HAP-1 (cell line): ENCODE measurements around the gene SPRING1.

Experiments used
- DNase-seq, 2 experiments: peaks; one replicate each; pipeline ENCODE4 v3.0.0-alpha.2; 2016 to 2020; ENCODE audit warnings: low spot score in 2 of 2
- H3K27me3 ChIP-seq: fragments of 250-450 bp; sonication (Bioruptor Pico); 2 replicates; pipeline ENCODE4 v1.5.1; 2020; ENCODE audit warnings: low read depth, mild to moderate bottlenecking, moderate library complexity
- H3K36me3 ChIP-seq: fragments of 250-450 bp; sonication (Bioruptor Pico); replicated peaks from 2 replicates; pipeline ENCODE4 v1.5.1; 2020; ENCODE audit warnings: mild to moderate bottlenecking
- H3K4me1 ChIP-seq: fragments of 250-450 bp; sonication (Bioruptor Pico); 2 replicates; pipeline ENCODE4 v1.5.1; 2020; ENCODE audit warnings: mild to moderate bottlenecking
- H3K4me3 ChIP-seq: fragments of 250-450 bp; sonication (Bioruptor Pico); 2 replicates; pipeline ENCODE4 v1.5.1; 2020; ENCODE audit warnings: mild to moderate bottlenecking, moderate library complexity
- H3K9me3 ChIP-seq: fragments of 250-450 bp; sonication (Bioruptor Pico); 2 replicates; pipeline ENCODE4 v1.5.1; 2020; ENCODE audit warnings: mild to moderate bottlenecking, moderate library complexity
- in situ Hi-C: fragments of 300-500 bp; cut with MboI; formaldehyde crosslinking; loops from 3 replicates; pipeline ENCODE4 v1.14.3; 2020; ENCODE audit warnings: low sequenced_read_pairs, inconsistent platforms, mixed read lengths

The SPRING1 gene

DNA sequence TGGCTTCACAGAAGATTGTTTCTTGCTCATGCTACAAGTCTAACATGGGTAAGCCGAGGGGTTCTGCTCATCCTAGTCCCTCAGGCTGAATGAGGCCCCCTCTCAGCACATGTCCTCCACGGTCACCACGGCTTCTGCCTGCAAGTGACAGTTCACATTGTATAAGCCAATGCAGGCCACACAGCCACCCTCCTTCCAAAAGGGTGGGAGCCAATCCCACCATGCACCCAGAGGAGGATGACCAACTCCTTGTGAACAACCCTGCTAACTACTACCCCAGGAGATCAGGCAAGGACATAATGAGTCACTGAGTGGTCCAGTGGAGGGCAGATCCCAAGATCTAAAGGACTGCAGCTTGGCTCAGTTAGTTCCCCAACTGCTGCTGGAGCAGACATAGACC lies 6.1 kb downstream of the SPRING1 start:
- H3K36me3 ChIP-seq = peaks cover 18% of the 10 kb centered on the region
- no peaks in the 10 kb centered on the region for H3K9me3 ChIP-seq
- H3K4me3 ChIP-seq = no peak overlapping the region
- in situ Hi-C loops = no loop called here
- H3K27me3 ChIP-seq = no peaks in the 10 kb centered on the region
- DNase-seq = no peak
- no peaks in the 10 kb centered on the region for H3K4me1 ChIP-seq

DNA sequence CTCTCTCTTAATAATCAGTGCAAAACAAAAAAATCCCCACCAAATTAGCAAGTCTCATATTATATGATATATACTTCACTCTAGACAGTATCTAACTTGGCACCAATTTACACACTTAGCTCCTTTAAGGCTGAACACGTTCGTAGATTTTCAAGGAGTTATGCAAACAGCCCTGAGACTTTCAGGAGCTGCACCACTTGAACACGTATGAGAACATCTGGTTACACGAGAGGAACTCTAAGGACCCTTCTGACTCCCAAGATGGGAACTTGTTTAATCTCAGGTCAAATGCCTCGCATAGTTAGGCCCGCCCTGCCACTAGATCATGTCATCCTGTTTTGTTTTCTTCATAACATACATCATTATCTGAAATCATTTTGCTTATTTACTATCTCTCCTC lies 10.0 kb downstream of the SPRING1 start:
- DNase-seq = no peak
- Histone ChIP-seq H3K9me3 (no peaks in the 10 kb centered on the region), H3K4me3 (no peak overlapping the region), H3K36me3 (peaks cover 5% of the 10 kb centered on the region), H3K27me3 (no peaks in the 10 kb centered on the region), H3K4me1 (no peaks in the 10 kb centered on the region)
- in situ Hi-C loops = no loop called here

DNA sequence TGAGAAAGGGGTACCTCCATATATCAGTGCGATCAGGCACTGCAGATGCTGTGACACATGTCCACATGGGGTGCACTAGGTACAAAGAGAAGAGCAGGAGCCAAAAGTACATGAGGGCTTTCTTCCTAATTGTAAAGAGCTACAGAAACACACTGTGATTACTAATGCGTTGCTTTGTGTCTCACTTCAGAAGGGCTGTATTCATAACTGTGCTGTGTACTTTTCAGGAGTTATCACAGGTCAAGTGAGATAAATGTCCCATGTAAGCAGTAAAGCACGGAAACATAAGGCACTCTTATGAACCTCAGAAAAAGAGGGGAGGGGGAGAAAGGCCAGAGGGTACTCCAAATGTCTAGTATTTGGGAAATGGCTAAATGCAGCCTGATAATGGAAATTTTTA lies 10.6 kb downstream of the SPRING1 start:
- Histone ChIP-seq H3K27me3 (no peaks in the 10 kb centered on the region), H3K36me3 (peaks cover 3% of the 10 kb centered on the region; the same call in 1 of the 2 replicates), H3K9me3 (no peaks in the 10 kb centered on the region), H3K4me1 (no peaks in the 10 kb centered on the region), H3K4me3 (no peak overlapping the region)
- in situ Hi-C loops = no loop called here
- no peak for DNase-seq

DNA sequence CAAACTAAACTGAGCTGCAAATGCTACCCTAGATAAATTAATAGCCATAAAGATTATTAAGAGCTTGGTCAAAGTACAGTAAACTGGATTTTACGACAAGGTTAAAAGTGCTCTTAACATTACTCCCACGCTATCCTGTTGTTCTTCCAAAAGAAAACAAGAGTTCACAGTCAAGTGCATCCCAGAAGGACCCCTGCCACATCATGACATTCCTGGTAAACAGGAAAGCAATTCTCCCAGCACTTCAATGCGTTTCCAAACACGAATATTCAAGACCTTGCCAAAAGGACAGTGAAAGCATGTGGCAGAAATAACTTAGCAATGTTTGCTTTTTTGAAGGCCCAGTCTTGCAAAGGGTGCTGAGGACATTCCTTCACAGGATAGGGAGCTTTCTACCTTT lies 11.2 kb downstream of the SPRING1 start:
- DNase-seq = no peak
- H3K36me3 ChIP-seq = peaks cover 3% of the 10 kb centered on the region; the same call in 1 of the 2 replicates
- H3K27me3 ChIP-seq = no peaks in the 10 kb centered on the region
- in situ Hi-C loops = no loop called here
- H3K4me1 ChIP-seq = no peaks in the 10 kb centered on the region
- H3K9me3 ChIP-seq = no peaks in the 10 kb centered on the region
- no peak overlapping the region for H3K4me3 ChIP-seq

DNA sequence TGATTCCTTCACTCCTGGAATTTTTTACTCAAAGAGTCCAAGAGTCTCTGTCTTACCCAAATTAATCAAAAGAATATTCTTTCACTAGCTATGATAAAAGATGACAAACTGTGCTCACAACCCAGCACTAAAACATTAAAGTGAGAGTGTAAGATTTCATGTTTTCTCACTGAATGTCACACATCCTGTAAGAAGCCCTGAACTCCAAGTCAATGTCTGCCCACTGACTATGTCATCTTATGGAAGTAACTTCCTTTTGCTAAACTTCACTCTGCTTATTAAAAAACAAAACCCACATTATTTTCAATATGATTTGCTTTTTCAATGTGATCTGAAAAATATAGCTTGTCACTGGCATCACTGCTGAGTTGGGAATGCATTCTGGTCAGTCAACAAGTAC lies 15.6 kb downstream of the SPRING1 start:
- H3K4me1 ChIP-seq = peaks cover 30% of the 10 kb centered on the region
- no peaks in the 10 kb centered on the region for H3K27me3 ChIP-seq
- peaks cover 5% of the 10 kb centered on the region; the same call in 1 of the 2 replicates for H3K36me3 ChIP-seq
- H3K4me3 ChIP-seq = no peak overlapping the region
- H3K9me3 ChIP-seq = no peaks in the 10 kb centered on the region
- DNase-seq = no peak
- in situ Hi-C loops = no loop called here

DNA sequence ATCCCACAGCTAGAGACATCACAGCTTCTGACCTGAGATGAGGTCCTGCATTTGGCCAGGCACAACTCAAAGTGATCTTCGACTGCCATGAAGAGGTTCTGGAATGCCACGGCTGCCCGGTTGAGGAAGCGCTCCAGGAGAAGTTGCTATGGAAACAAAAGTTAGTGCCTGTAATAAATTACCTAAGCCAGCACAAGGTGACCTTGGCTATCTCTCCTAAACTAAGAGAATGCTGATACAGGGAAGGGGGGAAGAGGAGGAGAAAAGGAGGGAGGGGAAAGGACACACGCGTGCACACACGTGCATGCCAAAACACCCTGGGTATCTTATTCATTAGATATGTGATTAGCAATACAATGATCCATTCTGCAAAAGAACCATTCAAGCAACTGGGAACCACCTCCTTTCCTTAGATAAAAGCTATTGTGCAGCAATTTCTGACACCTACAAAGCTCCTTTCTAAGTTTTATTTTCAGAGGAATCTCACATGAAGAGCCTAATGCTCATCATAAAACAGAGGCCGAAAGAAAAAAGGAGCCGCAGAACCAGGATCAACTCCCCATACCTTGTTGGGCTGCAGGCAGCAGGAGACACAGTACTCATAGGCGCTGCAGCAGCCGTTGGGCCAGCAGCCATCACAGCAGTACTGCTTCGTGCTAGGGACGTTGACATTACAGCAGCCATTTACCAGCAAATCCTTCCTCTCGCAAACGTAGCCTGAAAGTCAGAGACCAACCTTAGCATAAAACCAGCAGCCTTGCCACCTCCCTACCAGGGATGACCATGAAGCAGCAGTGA lies 17.9 kb downstream of the SPRING1 start:
- H3K4me1 ChIP-seq = peaks cover 30% of the 10 kb centered on the region
- H3K27me3 ChIP-seq = no peaks in the 10 kb centered on the region
- no peak overlapping the region for H3K4me3 ChIP-seq
- DNase-seq = peak; percentile 60 to 78
- in situ Hi-C loops = no loop called here
- H3K9me3 ChIP-seq = no peaks in the 10 kb centered on the region
- H3K36me3 ChIP-seq = peaks cover 21% of the 10 kb centered on the region

DNA sequence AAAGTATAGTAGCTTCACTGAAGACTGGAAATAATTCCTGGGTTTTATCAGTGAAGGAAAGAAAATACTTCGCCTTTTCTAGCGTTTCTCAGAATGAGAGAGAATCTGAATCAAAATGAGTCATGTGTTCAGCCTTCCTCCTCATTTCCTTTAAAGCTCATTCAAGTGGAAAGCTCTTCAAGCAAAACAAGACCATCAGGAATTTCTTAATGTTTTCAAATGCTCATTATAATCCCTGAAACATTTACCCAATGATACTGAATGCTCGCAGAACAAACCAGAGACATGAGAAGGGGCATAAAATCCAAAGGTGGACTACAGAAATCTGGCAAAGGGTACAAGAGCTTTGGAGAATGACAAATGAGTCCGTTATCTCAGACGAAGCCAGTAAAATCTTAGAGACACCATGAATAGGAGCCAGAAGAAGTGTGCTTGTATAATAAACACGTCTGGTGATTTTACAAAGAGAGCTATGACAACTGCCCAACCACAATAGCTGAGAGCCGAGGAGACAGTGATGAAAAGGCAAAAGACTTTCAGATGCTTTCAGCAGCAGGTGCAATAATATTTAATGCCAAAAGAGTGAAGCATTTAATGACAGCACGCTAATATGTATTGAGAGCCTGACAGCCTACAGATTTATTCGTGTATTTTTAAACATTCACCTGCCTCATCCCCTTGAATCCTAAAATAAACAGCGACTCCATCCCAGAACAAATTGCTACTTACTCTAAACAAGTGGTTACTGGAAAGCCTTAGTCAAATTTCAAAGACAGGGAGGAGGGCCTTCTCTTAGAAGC lies 19.0 kb downstream of the SPRING1 start:
- no peaks in the 10 kb centered on the region for H3K27me3 ChIP-seq
- in situ Hi-C loops = no loop called here

DNA sequence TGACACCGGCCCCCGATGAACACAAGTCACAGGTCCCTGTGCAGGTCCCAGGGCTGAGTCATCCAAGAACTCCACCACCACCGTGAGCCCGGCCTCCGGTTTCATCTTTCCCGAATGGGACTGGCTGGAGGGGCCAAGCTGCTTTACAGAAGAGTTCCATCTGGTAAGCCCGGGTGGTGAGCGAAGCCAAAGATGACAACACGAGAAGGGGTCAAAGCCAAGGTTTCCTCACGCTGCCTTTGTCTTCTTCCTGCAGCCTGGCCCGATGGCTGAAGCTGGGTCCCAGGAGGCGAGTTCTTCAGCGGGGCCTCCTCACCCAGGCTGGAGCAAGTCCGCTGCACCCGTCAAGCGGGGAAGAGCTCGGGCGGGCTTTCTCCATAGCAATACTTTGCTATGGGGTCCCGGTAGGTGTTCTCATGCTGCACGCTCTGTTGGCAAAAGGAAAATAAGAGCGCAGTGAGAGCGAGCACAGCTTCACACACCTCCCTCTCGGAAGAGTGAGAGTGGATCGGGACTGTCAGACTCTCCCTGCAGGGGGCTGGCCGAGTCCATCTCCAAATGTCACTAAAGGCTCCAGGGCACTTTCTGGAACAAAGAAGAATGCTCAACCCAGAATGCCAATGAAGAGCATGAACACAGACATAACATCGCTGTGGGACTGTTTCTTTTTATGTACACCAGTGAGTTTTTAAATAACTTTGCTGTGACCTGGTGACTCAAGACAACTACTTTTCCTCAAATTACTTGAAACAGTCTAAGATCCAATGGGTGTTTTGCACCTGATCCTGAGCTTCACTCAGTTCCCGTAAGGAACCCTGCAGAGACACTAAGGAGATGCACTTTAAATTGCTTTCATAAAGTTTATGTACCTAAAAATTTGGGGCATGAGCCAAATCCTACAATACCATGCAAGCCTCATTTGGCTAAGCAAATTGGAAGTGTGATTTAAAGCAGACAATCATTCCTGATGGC lies 20.1 kb downstream of the SPRING1 start:
- in situ Hi-C loops = no loop called here
- Histone ChIP-seq H3K36me3 (peaks cover 21% of the 10 kb centered on the region), H3K4me3 (no peak overlapping the region), H3K9me3 (no peaks in the 10 kb centered on the region), H3K27me3 (no peaks in the 10 kb centered on the region), H3K4me1 (peaks cover 30% of the 10 kb centered on the region)
- DNase-seq = no peak

More for the DNA sequence above, 19.0 kb downstream of the SPRING1 start:
- peak; percentile 30 to 78 for DNase-seq
- peaks cover 30% of the 10 kb centered on the region for H3K4me1 ChIP-seq
- H3K9me3 ChIP-seq = no peaks in the 10 kb centered on the region
- H3K4me3 ChIP-seq = no peak overlapping the region
- H3K36me3 ChIP-seq = peaks cover 21% of the 10 kb centered on the region

DNA sequence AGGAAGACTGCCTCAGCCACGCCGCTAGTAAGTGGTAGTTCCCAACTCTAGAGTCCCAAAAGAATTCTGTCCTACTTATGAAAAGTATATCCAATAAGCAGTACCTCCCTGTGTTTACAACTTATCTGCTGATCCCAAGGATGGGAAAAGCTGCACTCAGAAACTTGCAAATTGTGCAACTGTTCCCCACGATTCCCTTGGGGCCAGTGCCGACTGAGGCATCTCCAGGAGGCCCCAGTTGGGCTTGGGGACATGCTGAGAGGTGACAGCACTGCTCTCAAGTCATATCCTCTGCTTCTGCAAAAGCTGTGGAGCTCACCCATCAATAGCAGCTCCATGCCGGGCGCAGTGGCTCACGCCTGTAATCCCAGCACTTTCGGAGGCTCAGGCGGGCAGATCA lies 23.7 kb downstream of the SPRING1 start:
- H3K4me3 ChIP-seq = no peak overlapping the region
- H3K4me1 ChIP-seq = peaks cover 15% of the 10 kb centered on the region
- H3K36me3 ChIP-seq = peaks cover 21% of the 10 kb centered on the region
- in situ Hi-C loops = no loop called here
- no peak for DNase-seq
- H3K27me3 ChIP-seq = peaks cover 3% of the 10 kb centered on the region; the same call in 1 of the 2 replicates
- H3K9me3 ChIP-seq = no peaks in the 10 kb centered on the region

DNA sequence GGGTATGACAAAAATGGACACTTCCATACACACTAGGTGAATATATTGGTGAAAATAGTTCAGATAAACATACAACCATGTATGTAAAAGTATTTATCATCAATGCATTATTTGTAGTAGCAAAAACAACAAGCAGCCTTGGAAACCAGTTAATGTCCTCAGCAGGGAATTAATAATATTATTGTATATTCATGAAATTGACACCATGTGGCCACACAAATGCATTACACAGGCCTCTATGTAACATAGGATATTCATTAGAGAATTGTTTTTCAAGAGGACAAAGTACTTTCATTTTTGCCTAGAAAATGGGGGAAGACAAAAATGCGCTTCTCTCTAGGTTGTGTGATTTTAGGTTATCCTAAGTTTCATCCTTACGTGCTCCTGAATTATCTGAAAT lies 24.3 kb downstream of the SPRING1 start:
- Histone ChIP-seq H3K4me3 (no peak overlapping the region), H3K4me1 (peaks cover 15% of the 10 kb centered on the region), H3K9me3 (no peaks in the 10 kb centered on the region), H3K36me3 (peaks cover 21% of the 10 kb centered on the region), H3K27me3 (peaks cover 3% of the 10 kb centered on the region)
- DNase-seq = no peak
- in situ Hi-C loops = no loop called here

DNA sequence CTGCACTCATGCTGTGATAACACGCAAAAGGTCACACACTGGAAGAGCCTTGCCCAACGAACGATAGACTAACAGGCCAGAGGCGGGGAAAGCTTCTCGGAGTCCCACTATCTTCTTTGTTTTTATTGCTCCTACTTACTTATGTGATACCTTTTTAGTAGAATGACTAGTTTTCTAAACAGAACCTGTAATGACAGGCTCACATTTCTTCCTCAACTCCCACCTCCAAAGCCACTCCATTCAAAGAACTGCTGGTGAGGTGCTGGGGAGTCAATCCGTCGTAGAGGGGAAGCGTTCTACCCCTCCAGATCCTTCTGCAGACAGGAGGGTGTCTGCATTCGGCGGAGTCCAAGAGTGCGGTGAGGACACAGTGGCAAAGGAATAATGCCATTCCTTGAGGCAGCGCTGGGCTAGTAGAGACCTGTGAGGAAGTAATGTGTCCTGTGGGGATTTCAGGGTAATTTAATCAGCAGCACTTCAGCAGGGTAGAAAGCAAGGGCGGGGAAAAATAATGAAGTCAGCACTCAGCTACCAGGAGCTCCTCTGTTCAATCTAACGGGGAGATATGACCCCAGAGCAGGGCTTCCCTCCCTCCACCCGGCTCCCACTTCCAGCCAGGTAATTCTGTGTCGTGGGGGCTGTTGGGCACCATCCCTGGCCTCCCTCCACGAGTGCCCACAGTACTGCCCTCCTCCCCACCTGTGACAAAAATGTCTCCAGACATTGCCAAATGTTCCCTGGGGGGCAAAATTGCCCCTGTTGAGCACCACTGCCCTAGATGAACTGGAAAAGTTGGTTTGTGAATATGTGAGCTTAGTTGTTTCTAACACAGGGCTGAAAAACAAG lies 25.2 kb downstream of the SPRING1 start:
- in situ Hi-C loops = no loop called here
- no peak for DNase-seq

DNA sequence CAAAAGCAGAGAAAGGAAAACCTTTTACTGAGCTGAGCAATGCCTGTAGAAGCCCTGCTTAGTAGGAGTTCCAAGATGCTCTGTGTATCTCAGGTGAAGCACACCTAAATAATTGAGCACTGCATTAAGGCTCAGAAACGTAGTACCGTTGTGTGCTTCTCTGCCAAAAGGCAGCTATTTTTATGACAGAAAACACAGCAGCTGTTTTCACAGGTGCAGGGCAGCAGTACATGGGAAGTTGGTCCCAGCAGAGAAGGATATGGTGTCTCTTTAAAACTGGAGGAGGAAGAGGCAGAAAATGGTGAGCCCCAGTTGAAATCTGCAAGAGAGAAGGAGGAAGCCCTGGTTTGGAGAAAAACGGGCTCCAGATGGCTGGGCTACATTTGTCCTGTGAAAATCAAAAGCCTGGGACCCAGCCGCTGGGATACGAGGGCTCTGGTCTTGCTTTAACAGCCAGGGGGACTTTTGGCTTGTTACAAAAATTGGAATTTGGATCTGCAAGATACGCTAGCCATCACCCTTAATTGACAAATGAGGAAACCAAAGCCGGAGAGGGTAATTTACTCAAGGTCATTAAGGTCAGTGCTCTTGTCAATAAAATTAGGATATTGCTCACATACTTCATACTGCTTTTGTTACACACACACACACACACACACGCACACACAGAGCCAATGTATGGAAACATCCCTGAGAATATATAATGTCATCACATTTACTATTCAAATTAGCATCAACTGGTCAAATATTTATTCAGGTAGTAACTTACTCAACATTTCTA lies 27.3 kb downstream of the SPRING1 start:
- no peak for DNase-seq
- Histone ChIP-seq H3K9me3 (no peaks in the 10 kb centered on the region), H3K27me3 (peaks cover 3% of the 10 kb centered on the region), H3K36me3 (peaks cover 3% of the 10 kb centered on the region; the same call in 1 of the 2 replicates), H3K4me1 (peaks cover 11% of the 10 kb centered on the region), H3K4me3 (no peak overlapping the region)
- in situ Hi-C loops = no loop called here

More for the DNA sequence above, 25.2 kb downstream of the SPRING1 start:
- Histone ChIP-seq H3K4me1 (peaks cover 11% of the 10 kb centered on the region), H3K4me3 (no peak overlapping the region), H3K27me3 (peaks cover 3% of the 10 kb centered on the region), H3K36me3 (peaks cover 18% of the 10 kb centered on the region), H3K9me3 (no peaks in the 10 kb centered on the region)
